ENCODE data around the gene CHKB. TPM values are rescaled to one million over a fixed set of nuclear protein-coding genes. Genes with fewer than 3 reads are reported as not detected.

The CHKB gene
- total RNA-seq, 8 experiments from 2014 or later = 19.0 to 71.7 (median 33.1) TPM

DNA sequence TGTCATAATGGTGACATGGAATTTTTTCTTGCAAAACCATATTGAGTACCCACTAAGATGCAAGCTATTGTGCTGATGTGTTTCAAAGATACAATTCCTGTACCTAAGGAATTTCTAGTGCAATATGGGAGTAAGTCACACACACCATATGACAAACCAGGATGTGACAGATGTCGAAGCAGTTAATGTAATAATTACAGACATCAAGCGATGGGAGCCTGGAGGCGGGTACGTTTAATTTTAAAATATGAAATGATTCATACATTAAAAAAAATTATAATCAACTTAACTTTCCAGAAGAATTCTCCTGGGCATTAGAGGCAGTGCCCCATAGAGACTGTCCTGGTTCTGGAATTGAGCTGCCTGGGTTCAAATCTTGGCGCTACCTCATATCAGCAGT is 25.9 kb downstream of the CHKB start:
- 15 to 92% (median 77%) methylated on average over 2 to 5 of the region's 5 CpGs for WGBS, 10 experiments
- H3K4me3 ChIP-seq = no peak overlapping the region
- no peaks in the 10 kb centered on the region for H3K4me1 ChIP-seq (replicated peaks in 1 of 2)
- in situ Hi-C loops (cut with MboI; ENCODE audit: low pct_unique_long_range_greater_than_20kb in 2 of 9, low sequenced_read_pairs in 9 of 9, unreplicated experiment in 9 of 9) = no loop called here
- ATAC-seq (replicated peaks in 6 of 8) = peak in 1 of 8 experiments; percentile 27
- no peak overlapping the region for H3K27ac ChIP-seq

DNA sequence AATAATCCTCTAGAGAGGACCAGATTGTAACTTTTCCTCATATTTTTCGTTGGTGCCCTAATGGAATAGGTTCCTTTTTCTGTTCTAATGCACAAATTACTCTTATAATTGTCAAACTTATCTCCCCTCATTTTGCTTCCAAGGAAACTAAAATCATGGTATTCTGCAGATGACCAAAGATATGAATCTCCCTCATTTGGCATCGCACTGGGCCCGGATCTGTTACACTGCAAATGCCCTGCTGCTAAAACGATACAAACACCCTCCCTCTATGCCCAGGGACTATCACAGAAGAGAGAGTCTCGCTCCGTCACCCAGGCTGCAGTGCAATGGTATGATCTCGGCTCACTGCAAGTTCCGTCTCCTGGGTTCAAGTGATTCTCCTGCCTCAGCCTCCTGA is 29.3 kb downstream of the CHKB start:
- Histone ChIP-seq H3K4me1 (replicated peaks in 1 of 2) (peaks cover 0 to 2% of the 10 kb centered on the region in 2 donors), H3K4me3 (no peak overlapping the region), H3K27ac (no peak overlapping the region)
- in situ Hi-C loops (cut with MboI; ENCODE audit: low pct_unique_long_range_greater_than_20kb in 2 of 9, low sequenced_read_pairs in 9 of 9, unreplicated experiment in 9 of 9) = no loop called here
- 20 to 83% (median 53%) methylated on average over 1 to 8 of the region's 8 CpGs for WGBS, 10 experiments
- ATAC-seq (replicated peaks in 6 of 8) = no peak

DNA sequence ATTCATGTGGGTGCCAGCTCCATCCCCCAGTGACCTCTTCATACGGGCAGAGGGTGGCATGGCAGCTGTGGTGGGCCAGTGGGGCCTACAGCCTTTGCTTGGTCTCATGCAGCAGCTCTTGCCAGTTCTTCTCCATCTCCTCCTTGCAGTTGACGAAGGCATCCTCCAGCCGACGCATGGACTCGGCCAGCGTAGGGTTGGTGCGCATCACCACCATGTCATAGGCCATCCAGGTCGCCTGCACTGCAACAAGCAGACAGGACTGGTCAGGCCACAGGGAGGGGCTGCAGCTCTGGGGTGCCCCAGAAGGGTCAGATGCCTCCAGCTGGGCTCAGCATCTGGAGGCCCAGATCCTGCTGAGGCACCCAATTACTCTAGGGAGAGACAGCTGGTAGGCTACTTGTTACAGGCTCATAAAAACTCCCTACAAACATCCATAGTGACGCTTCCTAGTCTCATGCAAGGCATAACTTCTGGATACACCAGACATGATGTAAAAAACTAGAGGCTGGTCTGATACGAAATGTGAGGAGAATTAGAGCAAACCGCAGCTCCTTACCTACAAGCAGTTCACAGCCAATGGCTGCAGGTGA is 31.4 kb downstream of the CHKB start:
- in situ Hi-C loops (cut with MboI; ENCODE audit: low pct_unique_long_range_greater_than_20kb in 2 of 9, low sequenced_read_pairs in 9 of 9, unreplicated experiment in 9 of 9) = no loop called here
- Histone ChIP-seq H3K4me1 (replicated peaks in 1 of 2) (peaks cover 0 to 12% of the 10 kb centered on the region in 2 donors), H3K4me3 (no peak overlapping the region), H3K27ac (no peak overlapping the region)
- no peak for ATAC-seq (replicated peaks in 6 of 8)
- 25 to 100% (median 81%) methylated on average over 1 to 9 of the region's 11 CpGs; no CpG with 5 or more reads in 4 of the 10 experiments for WGBS, 10 experiments

DNA sequence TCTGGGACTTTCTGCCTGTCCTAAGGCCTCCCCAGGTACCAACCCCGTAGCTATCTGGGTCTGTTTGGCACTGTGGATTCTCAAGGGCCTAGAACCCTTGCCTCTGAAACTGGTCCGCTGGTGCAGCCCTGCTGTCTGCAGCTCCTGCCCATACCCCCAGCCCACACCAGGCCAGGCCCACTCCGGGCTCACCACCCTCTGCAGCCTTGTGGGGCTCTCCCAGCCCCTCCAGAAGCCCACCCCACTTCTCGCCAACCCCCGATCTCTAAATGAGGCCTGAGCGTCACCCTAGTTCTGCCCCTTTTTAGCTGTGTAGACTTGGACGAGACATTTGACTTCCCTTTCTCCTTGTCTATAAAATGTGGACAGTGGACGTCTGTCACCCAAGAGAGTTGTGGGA is 32.3 kb downstream of the CHKB start:
- WGBS, 10 experiments = 60 to 100% (median 71%) methylated on average over 1 to 4 of the region's 8 CpGs; no CpG with 5 or more reads in 6 of the 10 experiments
- H3K4me1 ChIP-seq (replicated peaks in 1 of 2) = peaks cover 7 to 20% of the 10 kb centered on the region in 2 donors
- in situ Hi-C loops (cut with MboI; ENCODE audit: low pct_unique_long_range_greater_than_20kb in 2 of 9, low sequenced_read_pairs in 9 of 9, unreplicated experiment in 9 of 9) = no loop called here
- no peak for ATAC-seq (replicated peaks in 6 of 8)
- H3K27ac ChIP-seq = no peak overlapping the region
- no peak overlapping the region for H3K4me3 ChIP-seq

DNA sequence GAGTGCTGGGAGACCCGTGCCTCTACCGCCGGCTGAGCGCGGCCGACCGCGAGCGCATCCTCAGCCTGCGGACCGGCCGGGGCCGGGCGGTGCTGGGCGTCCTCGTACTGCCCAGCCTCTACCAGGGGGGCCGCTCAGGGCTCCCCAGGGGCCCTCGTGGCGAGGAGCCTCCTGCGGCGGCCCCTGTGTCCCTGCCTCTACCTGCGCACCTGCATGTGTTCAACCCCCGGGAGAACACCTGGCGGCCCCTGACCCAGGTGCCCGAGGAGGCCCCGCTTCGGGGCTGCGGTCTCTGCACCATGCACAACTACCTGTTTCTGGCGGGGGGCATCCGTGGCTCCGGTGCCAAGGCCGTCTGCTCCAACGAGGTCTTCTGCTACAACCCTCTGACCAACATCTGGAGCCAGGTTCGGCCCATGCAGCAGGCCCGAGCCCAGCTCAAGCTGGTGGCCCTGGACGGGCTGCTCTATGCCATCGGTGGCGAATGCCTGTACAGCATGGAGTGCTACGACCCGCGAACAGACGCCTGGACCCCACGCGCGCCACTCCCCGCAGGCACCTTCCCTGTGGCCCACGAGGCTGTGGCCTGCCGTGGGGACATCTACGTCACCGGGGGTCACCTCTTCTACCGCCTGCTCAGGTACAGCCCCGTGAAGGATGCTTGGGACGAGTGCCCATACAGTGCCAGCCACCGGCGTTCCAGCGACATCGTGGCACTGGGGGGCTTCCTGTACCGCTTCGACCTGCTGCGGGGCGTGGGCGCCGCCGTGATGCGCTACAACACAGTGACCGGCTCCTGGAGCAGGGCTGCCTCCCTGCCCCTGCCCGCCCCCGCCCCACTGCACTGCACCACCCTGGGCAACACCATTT is 33.5 kb downstream of the CHKB start:
- Histone ChIP-seq H3K4me3 (no peak overlapping the region), H3K4me1 (replicated peaks in 1 of 2) (peaks cover 18 to 31% of the 10 kb centered on the region in 2 donors), H3K27ac (no peak overlapping the region)
- in situ Hi-C loops (cut with MboI; ENCODE audit: low pct_unique_long_range_greater_than_20kb in 2 of 9, low sequenced_read_pairs in 9 of 9, unreplicated experiment in 9 of 9) = no loop called here
- WGBS, 10 experiments = 87 to 100% methylated on average over 3 to 7 of the region's 68 CpGs; no CpG with 5 or more reads in 8 of the 10 experiments
- no peak for ATAC-seq (replicated peaks in 6 of 8)

DNA sequence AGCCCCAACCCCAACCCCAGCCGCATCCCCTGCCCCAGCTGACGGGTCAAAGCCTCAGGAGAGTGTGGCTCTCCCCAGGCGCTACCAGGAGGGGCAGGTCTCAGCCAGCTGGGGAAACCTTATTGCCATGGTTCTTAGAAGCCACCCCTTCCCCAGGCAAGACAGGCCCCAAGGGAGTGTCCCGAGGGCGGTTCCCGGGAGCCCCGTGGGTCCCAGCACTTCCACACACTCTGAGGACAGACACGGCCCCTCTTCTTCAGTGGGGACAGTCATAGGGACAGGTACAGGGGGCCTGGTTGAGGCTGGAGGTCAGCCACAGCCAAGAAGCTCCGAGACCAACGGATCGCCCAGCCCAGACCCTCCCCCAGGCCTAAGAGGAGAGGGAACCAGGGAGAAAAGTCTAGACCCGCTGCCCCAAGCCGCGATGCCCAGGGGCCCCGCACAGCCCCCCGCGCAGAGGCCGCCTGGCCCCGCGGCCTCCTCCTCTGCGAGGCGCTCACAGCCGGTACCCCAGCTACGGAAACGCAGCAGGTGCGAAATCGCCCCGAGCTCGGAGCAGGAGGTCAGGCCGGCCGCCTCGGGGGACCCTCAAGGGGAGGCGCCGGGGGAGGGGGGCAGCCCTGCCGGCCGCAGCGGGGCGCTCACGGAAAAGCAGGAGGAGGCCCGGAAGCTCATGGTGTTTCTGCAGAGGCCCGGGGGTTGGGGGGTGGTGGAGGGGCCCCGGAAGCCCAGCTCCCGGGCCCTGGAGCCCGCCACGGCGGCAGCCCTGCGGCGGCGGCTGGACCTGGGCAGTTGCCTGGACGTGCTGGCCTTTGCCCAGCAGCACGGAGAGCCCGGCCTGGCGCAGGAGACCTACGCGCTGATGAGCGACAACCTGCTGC is 34.4 kb downstream of the CHKB start:
- Histone ChIP-seq H3K27ac (no peak overlapping the region), H3K4me3 (no peak overlapping the region), H3K4me1 (replicated peaks in 1 of 2) (peaks cover 22 to 31% of the 10 kb centered on the region in 2 donors)
- 58% methylated on average over 4 of the region's 56 CpGs; no CpG with 5 or more reads in 9 of the 10 experiments for WGBS, 10 experiments
- in situ Hi-C loops (cut with MboI; ENCODE audit: low pct_unique_long_range_greater_than_20kb in 2 of 9, low sequenced_read_pairs in 9 of 9, unreplicated experiment in 9 of 9) = no loop called here
- ATAC-seq (replicated peaks in 6 of 8) = no peak

DNA sequence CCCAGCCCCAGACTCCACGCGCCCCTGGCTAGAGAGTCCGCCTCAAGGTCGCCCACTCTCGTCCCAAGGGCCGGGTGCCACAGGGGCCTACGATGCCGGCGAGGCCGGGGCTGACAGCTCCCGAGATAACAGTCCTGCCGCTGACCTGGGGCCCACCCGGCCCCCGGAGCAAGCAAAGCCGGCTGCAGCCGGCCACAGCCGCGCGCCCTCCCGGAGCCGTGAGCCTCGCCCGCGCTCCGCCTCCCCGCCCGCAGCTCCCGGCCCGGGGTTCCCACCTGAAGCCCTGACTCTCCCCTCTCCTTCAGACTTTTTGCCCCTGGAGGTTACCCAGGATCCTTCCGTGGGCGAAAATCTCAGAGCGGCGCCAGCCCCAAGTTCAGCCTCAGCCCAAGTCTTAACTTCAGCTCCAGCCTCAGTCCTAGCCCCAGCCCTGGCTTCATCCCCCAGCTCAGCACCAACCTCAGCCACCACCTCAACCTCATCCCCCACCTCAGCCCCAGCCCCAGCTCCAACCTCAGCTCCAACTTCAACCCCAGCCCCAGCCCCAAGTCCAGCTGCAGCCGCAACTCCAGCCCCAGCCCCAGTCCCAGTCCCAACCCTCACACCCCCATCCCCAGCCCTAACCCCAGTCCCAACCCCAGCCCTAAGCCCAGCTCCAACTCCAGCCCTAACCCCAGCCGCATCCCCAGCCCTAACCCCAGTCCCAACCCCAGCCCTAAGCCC is 35.2 kb downstream of the CHKB start:
- Histone ChIP-seq H3K4me1 (replicated peaks in 1 of 2) (peaks cover 22 to 31% of the 10 kb centered on the region in 2 donors), H3K27ac (no peak overlapping the region), H3K4me3 (peak overlapping the region in 1 of 5 donors; percentile 23)
- in situ Hi-C loops (cut with MboI; ENCODE audit: low pct_unique_long_range_greater_than_20kb in 2 of 9, low sequenced_read_pairs in 9 of 9, unreplicated experiment in 9 of 9) = no loop called here
- peak in 2 of 8 experiments; percentile 11 to 14 for ATAC-seq (replicated peaks in 6 of 8)
- 100% methylated on average over 4 of the region's 35 CpGs; no CpG with 5 or more reads in 9 of the 10 experiments for WGBS, 10 experiments

DNA sequence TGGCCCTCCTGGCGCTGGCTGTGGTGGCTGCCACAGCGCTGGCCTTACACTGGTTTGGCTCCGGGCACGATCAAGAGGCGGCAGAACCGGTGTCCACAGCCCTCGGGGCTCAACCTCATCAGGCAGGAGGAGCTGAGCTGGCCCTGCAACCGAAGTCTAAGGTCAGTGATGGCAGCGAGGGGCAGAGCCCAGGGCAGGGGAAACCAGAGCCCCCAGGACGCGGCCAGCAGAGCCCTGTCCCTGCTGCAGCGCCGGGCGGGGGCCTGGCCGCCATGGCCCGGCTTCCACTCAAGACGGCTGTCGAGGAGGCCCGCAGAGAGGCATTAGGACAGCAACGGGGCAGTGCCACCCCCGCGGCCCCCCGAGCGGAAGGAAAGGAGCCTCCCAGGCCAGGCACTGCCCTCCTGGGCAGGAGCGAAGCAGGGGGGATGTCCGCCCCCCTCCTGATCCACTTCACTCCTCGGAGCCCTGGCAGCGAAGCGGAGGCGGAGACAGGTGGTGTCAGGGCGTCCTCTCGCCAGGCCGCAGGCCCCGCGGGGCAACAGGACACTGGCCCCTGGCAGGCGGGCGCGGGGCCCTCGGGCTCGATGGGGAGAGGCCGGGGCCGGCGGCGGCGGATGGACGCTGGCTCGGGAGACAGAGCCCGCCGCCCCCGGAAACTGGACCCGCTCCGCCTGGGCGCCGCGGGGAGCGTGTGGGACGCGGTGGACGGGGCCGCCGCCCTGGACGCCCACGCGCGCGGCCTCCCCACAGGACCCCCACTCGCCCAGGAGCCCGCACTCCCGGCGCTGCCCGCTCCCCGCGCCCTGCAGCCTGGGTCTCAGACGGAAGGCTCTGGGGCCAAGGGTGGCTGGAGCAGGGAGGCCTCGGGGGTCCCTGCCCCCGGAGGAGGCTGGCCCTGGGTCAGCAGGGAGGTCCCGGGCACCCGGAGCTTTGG is 36.1 kb downstream of the CHKB start:
- no peak for ATAC-seq (replicated peaks in 6 of 8)
- peak overlapping the region in 1 of 5 donors; percentile 23 for H3K4me3 ChIP-seq
- H3K4me1 ChIP-seq (replicated peaks in 1 of 2) = peaks cover 22 to 31% of the 10 kb centered on the region in 2 donors
- 90 to 92% methylated on average over 2 to 4 of the region's 78 CpGs; no CpG with 5 or more reads in 8 of the 10 experiments for WGBS, 10 experiments
- in situ Hi-C loops (cut with MboI; ENCODE audit: low pct_unique_long_range_greater_than_20kb in 2 of 9, low sequenced_read_pairs in 9 of 9, unreplicated experiment in 9 of 9) = no loop called here
- no peak overlapping the region for H3K27ac ChIP-seq

DNA sequence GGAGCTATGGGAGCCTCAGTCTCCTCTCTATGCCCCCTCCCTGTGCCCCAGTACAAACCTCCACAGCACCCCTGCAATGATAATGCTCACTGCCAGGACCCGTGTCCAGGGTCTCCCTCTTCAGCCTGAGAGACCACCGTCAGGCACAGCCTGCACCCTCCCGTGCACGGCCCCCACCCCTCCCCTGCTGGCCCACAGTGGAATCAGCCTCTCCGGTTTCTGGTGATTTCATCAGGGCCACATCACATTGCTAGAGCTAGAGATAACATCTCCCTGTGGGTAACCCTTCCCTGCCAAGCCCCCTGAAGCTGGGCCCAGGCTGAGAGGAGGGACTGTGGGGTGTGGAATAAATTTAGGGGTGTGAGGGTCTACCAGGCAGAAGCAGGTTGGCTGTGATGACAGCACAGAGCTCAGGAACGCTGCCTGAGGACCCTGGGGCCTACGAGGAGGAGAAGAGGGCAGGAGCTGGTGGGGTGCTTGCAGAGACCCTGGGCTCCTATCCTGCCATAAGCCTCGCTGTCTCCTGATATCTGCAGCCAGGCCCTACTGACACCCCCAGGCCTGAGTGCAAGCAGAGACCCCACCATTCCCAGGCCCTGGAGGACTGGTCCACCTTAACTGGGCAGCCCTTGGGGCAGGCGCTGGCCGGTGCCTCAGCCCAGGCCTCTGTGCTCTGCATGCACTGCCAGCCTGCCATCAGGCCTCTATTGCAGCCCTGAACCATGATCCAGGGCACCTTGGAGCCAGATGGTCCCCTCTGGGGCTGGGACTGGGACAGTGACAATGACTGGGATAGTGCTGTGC is 36.9 kb downstream of the CHKB start, which contains the start of gene KLHDC7B:
TSS of gene KLHDC7B (plus strand) at position 378 of the 804 bp plus-strand sequence. CDS start at position 723, 345 bp downstream.
- peak in 5 of 8 experiments; percentile 36 to 92 (median 75) for ATAC-seq (replicated peaks in 6 of 8)
- 70 to 86% (median 81%) methylated on average over 2 to 4 of the region's 10 CpGs; no CpG with 5 or more reads in 6 of the 10 experiments for WGBS, 10 experiments
- peak within 1 kb of the TSS in 1 of 2 donors; percentile 49 for H3K27ac ChIP-seq

DNA sequence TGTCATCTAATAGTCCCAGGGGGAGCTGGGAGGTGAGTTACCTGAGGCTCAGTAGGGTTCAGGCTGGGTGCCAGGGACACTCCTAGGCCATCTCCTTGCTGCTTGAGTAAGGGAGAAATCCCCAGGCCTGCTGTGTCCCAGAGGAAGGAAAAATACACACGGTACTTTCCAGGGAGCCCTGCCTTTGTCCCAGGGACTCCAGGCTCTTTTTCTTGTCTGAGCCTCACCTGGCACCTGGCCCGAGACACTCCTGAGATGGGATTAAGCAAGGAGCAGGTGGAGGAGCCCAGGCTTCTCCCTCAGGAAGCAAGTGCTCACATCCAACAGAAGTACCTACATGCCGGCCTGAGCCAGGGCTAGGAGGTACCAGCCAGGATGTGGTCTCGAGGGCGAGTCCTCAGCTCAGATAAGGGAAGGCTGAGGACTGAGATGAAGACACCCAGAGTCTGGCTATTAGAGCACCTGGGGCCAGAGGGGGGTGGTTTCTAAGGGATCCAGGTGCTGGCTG is 37.8 kb downstream of the CHKB start:
- in situ Hi-C loops (cut with MboI; ENCODE audit: low pct_unique_long_range_greater_than_20kb in 2 of 9, low sequenced_read_pairs in 9 of 9, unreplicated experiment in 9 of 9) = no loop called here
- peak in 3 of 8 experiments; percentile 5 to 13 (median 8) for ATAC-seq (replicated peaks in 6 of 8)
- WGBS, 10 experiments = 0 to 94% (median 83%) methylated on average over 1 to 3 of the region's 5 CpGs; no CpG with 5 or more reads in 4 of the 10 experiments
- no peak overlapping the region for H3K4me3 ChIP-seq
- H3K4me1 ChIP-seq (replicated peaks in 1 of 2) = peaks cover 22 to 31% of the 10 kb centered on the region in 2 donors
- H3K27ac ChIP-seq = no peak overlapping the region

More for the DNA sequence above, 36.9 kb downstream of the CHKB start, which contains the start of gene KLHDC7B:
- H3K4me3 ChIP-seq = peak within 1 kb of the TSS in 1 of 5 donors; percentile 23
- in situ Hi-C loops (cut with MboI; ENCODE audit: low pct_unique_long_range_greater_than_20kb in 2 of 9, low sequenced_read_pairs in 9 of 9, unreplicated experiment in 9 of 9) = no loop called here
- peaks cover 22 to 31% of the 10 kb centered on the region in 2 donors for H3K4me1 ChIP-seq (replicated peaks in 1 of 2)
